Fibroblast of lung (primary cell): ENCODE measurements around the gene FCAR. TPM values are rescaled to one million over a fixed set of nuclear protein-coding genes. Genes with fewer than 3 reads are reported as not detected.
"Not testable (repeated sequence)": the region's sequence is repeated elsewhere in the genome, so short reads cannot be mapped to it uniquely, and the experiment has no call there.

ENCODE experiments used
- DNase-seq, 2 donors: peaks; one replicate each; pipeline versions ENCODE4 v3.0.0 to v3.0.0-alpha.2; 2010; ENCODE audit warnings: low read depth in 2 of 2
- H2AFZ ChIP-seq: 2 replicates; pipeline ENCODE4 v1.5.1; 2012; ENCODE audit warnings: low read length, control low read depth, inconsistent platforms
- H3K27ac ChIP-seq: 2 replicates; pipeline ENCODE4 v1.5.1; 2011; ENCODE audit warnings: low read length, control low read depth; ENCODE audit not compliant: insufficient read depth
- H3K27me3 ChIP-seq: 2 replicates; pipeline ENCODE4 v1.5.1; 2011; ENCODE audit warnings: mild to moderate bottlenecking, low read length; ENCODE audit not compliant: control insufficient read depth, insufficient read depth
- H3K36me3 ChIP-seq: 2 replicates; pipeline ENCODE4 v1.5.1; 2011; ENCODE audit warnings: low read length; ENCODE audit not compliant: control insufficient read depth, insufficient read depth
- H3K4me1 ChIP-seq: 2 replicates; pipeline ENCODE4 v1.5.1; 2011; ENCODE audit warnings: low read length; ENCODE audit not compliant: control insufficient read depth, insufficient read depth; ENCODE audit errors: extremely low read depth
- H3K4me2 ChIP-seq: 2 replicates; pipeline ENCODE4 v1.5.1; 2011; ENCODE audit warnings: low read length, control low read depth; ENCODE audit not compliant: insufficient read depth; ENCODE audit errors: extremely low read depth
- H3K4me3 ChIP-seq, 4 experiments: fragments of 200-600 bp in 1 of 4; sonication (generic) in 1 of 4; replicated peaks in 1 of 4; 2 replicates each; pipeline ENCODE4 v1.5.1; 2011 to 2016; ENCODE audit warnings: low read length in 4 of 4, low read depth in 3 of 4, mild to moderate bottlenecking in 3 of 4, control low read depth in 2 of 4, inconsistent platforms in 1 of 4, mixed read lengths in 1 of 4; ENCODE audit not compliant: insufficient read depth in 1 of 4; ENCODE audit errors: control extremely low read depth in 1 of 4
- H3K79me2 ChIP-seq: 2 replicates; pipeline ENCODE4 v1.5.1; 2012; ENCODE audit warnings: mild to moderate bottlenecking, low read length, inconsistent platforms; ENCODE audit not compliant: control insufficient read depth, insufficient read depth
- H3K9ac ChIP-seq: 2 replicates; pipeline ENCODE4 v1.5.1; 2011; ENCODE audit warnings: mild to moderate bottlenecking, low read length, control low read depth; ENCODE audit not compliant: insufficient read depth
- H3K9me3 ChIP-seq: 2 replicates; pipeline ENCODE4 v1.5.1; 2012; ENCODE audit warnings: low read depth, low read length; ENCODE audit not compliant: control insufficient read depth, insufficient read depth
- H4K20me1 ChIP-seq: 2 replicates; pipeline ENCODE4 v1.5.1; 2011; ENCODE audit warnings: low read length; ENCODE audit not compliant: control insufficient read depth, insufficient read depth; ENCODE audit errors: extremely low read depth
- CTCF ChIP-seq, 2 donors: IDR thresholded peaks in 1 of 2; conservative IDR thresholded peaks in 1 of 2; 1 replicate in 1 of 2; 2 replicates in 1 of 2; pipeline ENCODE4 v1.5.1; 2011 to 2012; ENCODE audit warnings: low read length in 2 of 2, control low read depth in 1 of 2, inconsistent platforms in 1 of 2, low read depth in 1 of 2, mild to moderate bottlenecking in 1 of 2
- EZH2 ChIP-seq: IDR thresholded peaks from 2 replicates; pipeline ENCODE4 v1.5.1; 2012; ENCODE audit warnings: low read length, control low read depth, mild to moderate bottlenecking; ENCODE audit errors: missing control alignments
- polyA plus RNA-seq, 2 donors: library from polyadenylated mRNA; depleted of rRNA in 1 of 2; stranded (reverse) in 1 of 2; unstranded in 1 of 2; fragments of >200 nt; gene quantifications; 2 replicates each; pipeline ENCODE4 v1.2.1, GENCODE V29; 2011 to 2012; ENCODE audit warnings: missing spikeins in 1 of 2
- total RNA-seq: library from RNA; depleted of rRNA; stranded (reverse); fragments of >200 nt; gene quantifications from 2 replicates; pipeline ENCODE4 v1.2.1, GENCODE V29; 2014

FCAR gene
- total and polyA plus RNA-seq, 2 donors (not counting 1 experiment from before 2014, with no cell fraction given) = not detected

- TF ChIP-seq EZH2 (no peak), CTCF (conservative IDR thresholded peaks at IDR 0.05 in 1 of 2, IDR thresholded peaks at IDR 0.05 in 1 of 2; ENCODE audit: low read depth in 1 of 2, low read length in 2 of 2) (no peak)
- no peak overlapping the region for H3K9ac ChIP-seq
- no peaks in the 10 kb centered on the region for H3K27me3 ChIP-seq
- no peaks in the 10 kb centered on the region for H3K4me1 ChIP-seq
- no peak overlapping the region for H2AFZ ChIP-seq
- no peaks in the 10 kb centered on the region for H3K36me3 ChIP-seq
- H3K4me3 ChIP-seq = no peak overlapping the region
- no peaks in the 10 kb centered on the region for H3K79me2 ChIP-seq
- DNase-seq = no peak
- no peak overlapping the region for H3K4me2 ChIP-seq
- no peak overlapping the region for H3K27ac ChIP-seq
- no peaks in the 10 kb centered on the region for H4K20me1 ChIP-seq
- H3K9me3 ChIP-seq = no peaks in the 10 kb centered on the region
These were observed 22.7 kb upstream of the FCAR start for GRCh38 chr19:54851353-54851752.

GRCh38 chr19:54855241-54855640 lies 18.8 kb upstream of the FCAR start:
- not testable (repeated sequence) for H3K27ac ChIP-seq, H3K4me1 ChIP-seq, H3K36me3 ChIP-seq, H3K9ac ChIP-seq, H3K27me3 ChIP-seq, DNase-seq, H2AFZ ChIP-seq, H3K4me3 ChIP-seq, H3K4me2 ChIP-seq, H3K79me2 ChIP-seq, H3K9me3 ChIP-seq, H4K20me1 ChIP-seq

GRCh38 chr19:54858476-54858875 lies 15.6 kb upstream of the FCAR start:
- H3K4me3 ChIP-seq, H3K4me2 ChIP-seq, H3K9ac ChIP-seq, H2AFZ ChIP-seq, H3K79me2 ChIP-seq, H3K27me3 ChIP-seq, H3K27ac ChIP-seq, H4K20me1 ChIP-seq, H3K9me3 ChIP-seq, DNase-seq, H3K4me1 ChIP-seq, H3K36me3 ChIP-seq: not testable (repeated sequence)

GRCh38 chr19:54859421-54859820 lies 14.6 kb upstream of the FCAR start:
- H3K27ac ChIP-seq, H3K36me3 ChIP-seq, H3K9me3 ChIP-seq, H3K4me1 ChIP-seq, H2AFZ ChIP-seq, H3K9ac ChIP-seq, H3K4me3 ChIP-seq, H4K20me1 ChIP-seq, H3K79me2 ChIP-seq, H3K27me3 ChIP-seq, H3K4me2 ChIP-seq, DNase-seq: not testable (repeated sequence)

- H2AFZ ChIP-seq, H3K4me3 ChIP-seq, H3K79me2 ChIP-seq, H3K27me3 ChIP-seq, DNase-seq, H3K9me3 ChIP-seq, H3K4me1 ChIP-seq, H3K9ac ChIP-seq, H3K36me3 ChIP-seq, H3K27ac ChIP-seq, H4K20me1 ChIP-seq, H3K4me2 ChIP-seq: not testable (repeated sequence)
These were observed 10.6 kb upstream of the FCAR start for GRCh38 chr19:54863459-54863858.
